K562 (cell line): ENCODE measurements around the gene GBX1. TPM values are rescaled to one million over a fixed set of nuclear protein-coding genes. Genes with fewer than 3 reads are reported as not detected.
A peak's percentile ranks its signal among the peaks of the same experiment; 100 is the strongest.

Source experiments
- ATAC-seq: fragments of 200-7000 bp; cut with Tn5 transposase; 3 replicates; pipeline ENCODE4 v1.9.1; 2020; ENCODE audit warnings: moderate library complexity
- BruUV-seq: library from RNA; stranded (reverse); fragments of 400-500 nt; replicated peaks from 2 replicates; lab custom pipeline; 2021; lab: Mats Ljungman, UMichigan
- CTCF ChIA-PET: fragments of 300-600 bp; formaldehyde crosslinking; extraction: SDS; loops from one replicate; lab custom pipeline; 2021; ENCODE audit warnings: low intra/inter-chr PET ratio; lab: Yijun Ruan, JAX
- POLR2A ChIA-PET: fragments of 300-600, 350-650 bp; sonication (Branson Sonifier 250); formaldehyde crosslinking; extraction: SDS; loops from one replicate; lab custom pipeline; 2021; ENCODE audit warnings: antibody characterized with exemption, inconsistent platforms; lab: Yijun Ruan, JAX
- DNase-seq, 4 experiments: peaks; one replicate each; pipeline versions ENCODE4 v3.0.0 to v3.0.0-alpha.2; 2011 to 2018; ENCODE audit warnings: low spot score in 3 of 4, mixed read lengths in 3 of 4; ENCODE audit errors: extremely low read depth in 1 of 4
- FAIRE-seq: peaks from 2 replicates; lab custom pipeline; 2011; peaks lifted over from hg19 to GRCh38; lab: Jason Lieb, UNC
- H2AFZ ChIP-seq: 2 replicates; pipeline ENCODE4 v1.6.0; 2011; ENCODE audit warnings: low read depth, low read length, control low read depth, inconsistent platforms
- H3K27ac ChIP-seq: fragments of 200-600 bp; 3 replicates; pipeline ENCODE4 v1.8.0; 2011; ENCODE audit warnings: low read depth, mild to moderate bottlenecking, control low read depth, inconsistent platforms, low read length, moderate library complexity, mixed read lengths; ENCODE audit errors: extremely low read depth
- H3K27me3 ChIP-seq, 2 experiments: fragments of 300-600 bp in 1 of 2; 2 replicates in 1 of 2; 3 replicates in 1 of 2; pipeline versions ENCODE4 v1.6.0 to v1.8.0; 2011; ENCODE audit warnings: inconsistent platforms in 2 of 2, low read length in 2 of 2, mild to moderate bottlenecking in 1 of 2, mixed read lengths in 1 of 2, moderate library complexity in 1 of 2; ENCODE audit not compliant: control insufficient read depth in 2 of 2, insufficient read depth in 2 of 2
- H3K36me3 ChIP-seq: fragments of 300-600 bp; 3 replicates; pipeline ENCODE4 v1.8.0; 2011; ENCODE audit warnings: mild to moderate bottlenecking, low read length, inconsistent platforms; ENCODE audit not compliant: control insufficient read depth, insufficient read depth
- H3K4me1 ChIP-seq, 2 experiments: fragments of 200-600 bp in 1 of 2; replicated peaks in 1 of 2; 2 replicates in 1 of 2; 3 replicates in 1 of 2; pipeline versions ENCODE4 v1.5.1 to v1.8.0; 2011; ENCODE audit warnings: inconsistent platforms in 2 of 2, low read length in 2 of 2, mild to moderate bottlenecking in 1 of 2, mixed read lengths in 1 of 2, moderate library complexity in 1 of 2; ENCODE audit not compliant: control insufficient read depth in 2 of 2, insufficient read depth in 2 of 2
- H3K4me2 ChIP-seq: 2 replicates; pipeline ENCODE4 v1.6.1; 2011; ENCODE audit warnings: low read length, control low read depth, inconsistent platforms, mixed read lengths; ENCODE audit not compliant: insufficient read depth
- H3K4me3 ChIP-seq: fragments of 200-600 bp; sonication (generic), shearing (Covaris generic); 2 replicates; pipeline ENCODE4 v1.5.1; 2016; ENCODE audit warnings: control low read depth, inconsistent platforms
- H3K79me2 ChIP-seq: fragments of 200-600 bp; 3 replicates; pipeline ENCODE4 v1.8.0; 2011; ENCODE audit warnings: low read length, inconsistent platforms; ENCODE audit not compliant: control insufficient read depth, insufficient read depth
- H3K9ac ChIP-seq, 2 experiments: 2 replicates each; pipeline versions ENCODE4 v1.6.0 to v1.6.1; 2011; ENCODE audit warnings: low read depth in 2 of 2, low read length in 2 of 2, control low read depth in 1 of 2, inconsistent platforms in 1 of 2, mild to moderate bottlenecking in 1 of 2, mixed read lengths in 1 of 2; ENCODE audit not compliant: insufficient read depth in 1 of 2
- H3K9me1 ChIP-seq: one replicate; pipeline ENCODE4 v1.6.0; 2011; ENCODE audit warnings: inconsistent platforms, mild to moderate bottlenecking, low read length, moderate library complexity; ENCODE audit not compliant: control insufficient read depth, insufficient read depth
- H3K9me3 ChIP-seq: replicated peaks from 2 replicates; pipeline ENCODE4 v1.5.1; 2011; ENCODE audit warnings: low read depth, low read length, inconsistent platforms; ENCODE audit not compliant: control insufficient read depth, insufficient read depth
- H4K20me1 ChIP-seq: replicated peaks from 2 replicates; pipeline ENCODE4 v1.6.1; 2011; ENCODE audit warnings: low read length, inconsistent platforms, mixed read lengths; ENCODE audit not compliant: control insufficient read depth, insufficient read depth
- PURB ChIP-seq: sonication (generic); formaldehyde crosslinking; IDR thresholded peaks from 2 replicates; pipeline ENCODE4 v1.9.0; 2021; ENCODE audit warnings: low read depth, mild to moderate bottlenecking, missing genetic modification reagents
- WGBS: fragments of 100-300 bp; shearing (Covaris generic); methylation state at CpG from one replicate; pipeline ENCODE4 v1.1.6; 2016; ENCODE audit warnings: low coverage, mixed read lengths; ENCODE audit not compliant: insufficient coverage; ENCODE audit errors: missing lambda C conversion rate; 5-methylcytosine and 5-hydroxymethylcytosine counted together
- in situ Hi-C: fragments of 300-500 bp; cut with MboI; formaldehyde crosslinking; loops from 4 replicates; pipeline ENCODE4 v1.15.0; 2018; ENCODE audit warnings: inconsistent platforms, mixed read lengths
- intact Hi-C: fragments of 100-400 bp; cut with micrococcal nuclease; formaldehyde crosslinking; loops from 2 replicates; pipeline ENCODE4 v1.14.2; 2022
- polyA plus RNA-seq, 8 experiments: library from polyadenylated mRNA; depleted of rRNA in 4 of 8; stranded (reverse) in 5 of 8; unstranded in 3 of 8; fragments of >200 nt; fragmentation: Nextera tagmentation in 2 of 8; fragmentation: Illumina TruSeq in 1 of 8; extraction: Ambion mirVana in 2 of 8; extraction: Trizol in 1 of 8; gene quantifications; 2 replicates each; pipeline versions ENCODE4 v1.2.1 to v1.2.3, GENCODE V29; 2011 to 2014; ENCODE audit warnings: inconsistent platforms in 1 of 8, missing spikeins in 1 of 8
- total RNA-seq, 7 experiments: library from RNA; depleted of rRNA in 6 of 7; stranded (reverse); fragments of >200 nt in 6 of 7; fragmentation: Illumina TruSeq in 2 of 7; extraction: Trizol in 2 of 7; gene quantifications; 2 replicates each; pipeline versions ENCODE4 v1.2.1 to v1.2.3, GENCODE V29; 2011 to 2021; ENCODE audit warnings: low replicate concordance in 1 of 7
- TF ChIP-seq, protein P1 (sequence below), 2 experiments: fragments of 450-650 bp in 1 of 2; sonication (generic) in 1 of 2; formaldehyde crosslinking in 1 of 2; IDR thresholded peaks; 2 replicates each; pipeline versions ENCODE4 v1.7.1 to v1.9.0; 2016 to 2022; ENCODE audit warnings: inconsistent platforms in 1 of 2, mild to moderate bottlenecking in 1 of 2, missing genetic modification reagents in 1 of 2
- TF ChIP-seq, protein P2 (sequence below): sonication (generic); formaldehyde crosslinking; IDR thresholded peaks from 2 replicates; pipeline ENCODE4 v1.9.0; 2022; ENCODE audit warnings: mild to moderate bottlenecking, missing genetic modification reagents
- TF ChIP-seq, protein P3 (sequence below): conservative IDR thresholded peaks from 2 replicates; pipeline ENCODE4 v1.6.1; 2011; ENCODE audit warnings: low read depth, mild to moderate bottlenecking, low read length; ENCODE audit not compliant: control insufficient read depth

GBX1 gene
- total and polyA plus RNA-seq, 9 of the 15 experiments (the other 6 are each of a cell fraction or from before 2014, with no cell fraction given), result not detected

GRCh38 chr7:151101621-151102396, 65.7 kb downstream of the GBX1 start:
- in situ Hi-C loops, result no loop called here
- POLR2A ChIA-PET, result interaction anchor here (0.6 to 4.7 kb wide), 3 partner anchors 8 to 36 kb away, joined by 3 to 31 read pairs (median 7); no protein-coding TSS in a partner anchor
- FAIRE-seq, result no peak

More at GRCh38 chr7:151101621-151102396, 65.7 kb downstream of the GBX1 start:
- no peak overlapping the region for H3K27ac ChIP-seq
- no peak overlapping the region for H3K4me3 ChIP-seq
- 91% methylated on average over 24 of the region's 24 CpGs for WGBS
- no peak overlapping the region for H2AFZ ChIP-seq
- TF ChIP-seq, protein P1, sequence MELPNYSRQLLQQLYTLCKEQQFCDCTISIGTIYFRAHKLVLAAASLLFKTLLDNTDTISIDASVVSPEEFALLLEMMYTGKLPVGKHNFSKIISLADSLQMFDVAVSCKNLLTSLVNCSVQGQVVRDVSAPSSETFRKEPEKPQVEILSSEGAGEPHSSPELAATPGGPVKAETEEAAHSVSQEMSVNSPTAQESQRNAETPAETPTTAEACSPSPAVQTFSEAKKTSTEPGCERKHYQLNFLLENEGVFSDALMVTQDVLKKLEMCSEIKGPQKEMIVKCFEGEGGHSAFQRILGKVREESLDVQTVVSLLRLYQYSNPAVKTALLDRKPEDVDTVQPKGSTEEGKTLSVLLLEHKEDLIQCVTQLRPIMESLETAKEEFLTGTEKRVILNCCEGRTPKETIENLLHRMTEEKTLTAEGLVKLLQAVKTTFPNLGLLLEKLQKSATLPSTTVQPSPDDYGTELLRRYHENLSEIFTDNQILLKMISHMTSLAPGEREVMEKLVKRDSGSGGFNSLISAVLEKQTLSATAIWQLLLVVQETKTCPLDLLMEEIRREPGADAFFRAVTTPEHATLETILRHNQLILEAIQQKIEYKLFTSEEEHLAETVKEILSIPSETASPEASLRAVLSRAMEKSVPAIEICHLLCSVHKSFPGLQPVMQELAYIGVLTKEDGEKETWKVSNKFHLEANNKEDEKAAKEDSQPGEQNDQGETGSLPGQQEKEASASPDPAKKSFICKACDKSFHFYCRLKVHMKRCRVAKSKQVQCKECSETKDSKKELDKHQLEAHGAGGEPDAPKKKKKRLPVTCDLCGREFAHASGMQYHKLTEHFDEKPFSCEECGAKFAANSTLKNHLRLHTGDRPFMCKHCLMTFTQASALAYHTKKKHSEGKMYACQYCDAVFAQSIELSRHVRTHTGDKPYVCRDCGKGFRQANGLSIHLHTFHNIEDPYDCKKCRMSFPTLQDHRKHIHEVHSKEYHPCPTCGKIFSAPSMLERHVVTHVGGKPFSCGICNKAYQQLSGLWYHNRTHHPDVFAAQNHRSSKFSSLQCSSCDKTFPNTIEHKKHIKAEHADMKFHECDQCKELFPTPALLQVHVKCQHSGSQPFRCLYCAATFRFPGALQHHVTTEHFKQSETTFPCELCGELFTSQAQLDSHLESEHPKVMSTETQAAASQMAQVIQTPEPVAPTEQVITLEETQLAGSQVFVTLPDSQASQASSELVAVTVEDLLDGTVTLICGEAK (IDR thresholded peaks at IDR 0.05), result no peak
- TF ChIP-seq, protein P1 (CRISPR knock-in tag; IDR thresholded peaks at IDR 0.05), result no peak
- TF ChIP-seq, protein P2, sequence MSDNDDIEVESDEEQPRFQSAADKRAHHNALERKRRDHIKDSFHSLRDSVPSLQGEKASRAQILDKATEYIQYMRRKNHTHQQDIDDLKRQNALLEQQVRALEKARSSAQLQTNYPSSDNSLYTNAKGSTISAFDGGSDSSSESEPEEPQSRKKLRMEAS, result 0 out of 2 replicates have a peak, but pooled peaks have one; percentile 9
- no peak for TF ChIP-seq PURB (CRISPR knock-in tag)
- TF ChIP-seq, protein P3, sequence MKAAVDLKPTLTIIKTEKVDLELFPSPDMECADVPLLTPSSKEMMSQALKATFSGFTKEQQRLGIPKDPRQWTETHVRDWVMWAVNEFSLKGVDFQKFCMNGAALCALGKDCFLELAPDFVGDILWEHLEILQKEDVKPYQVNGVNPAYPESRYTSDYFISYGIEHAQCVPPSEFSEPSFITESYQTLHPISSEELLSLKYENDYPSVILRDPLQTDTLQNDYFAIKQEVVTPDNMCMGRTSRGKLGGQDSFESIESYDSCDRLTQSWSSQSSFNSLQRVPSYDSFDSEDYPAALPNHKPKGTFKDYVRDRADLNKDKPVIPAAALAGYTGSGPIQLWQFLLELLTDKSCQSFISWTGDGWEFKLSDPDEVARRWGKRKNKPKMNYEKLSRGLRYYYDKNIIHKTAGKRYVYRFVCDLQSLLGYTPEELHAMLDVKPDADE, result 0 out of 2 replicates have a peak, but pooled peaks have one; percentile 11
- peaks cover 73% of the 10 kb centered on the region for H3K36me3 ChIP-seq
- H3K27me3 ChIP-seq, result no peaks in the 10 kb centered on the region
- H3K79me2 ChIP-seq, result peaks cover 93% of the 10 kb centered on the region
- CTCF ChIA-PET, result no interaction called here
- BruUV-seq, result no TSS peak
- peaks cover 5% of the 10 kb centered on the region for H3K9me1 ChIP-seq
- H4K20me1 ChIP-seq, result peaks cover 47% of the 10 kb centered on the region
- DNase-seq (no peak), ATAC-seq (peak; percentile 6; the same call in 2 of the 3 replicates)
- H3K9ac ChIP-seq, result peak overlapping the region in 1 of 2 experiments; percentile 73; a peak in 2 of 4 replicates
- no peak overlapping the region for H3K4me2 ChIP-seq
- peaks cover 0 to 28% of the 10 kb centered on the region in 2 experiments; a peak in 3 of 5 replicates for H3K4me1 ChIP-seq
- intact Hi-C loops, result no loop called here
- no peaks in the 10 kb centered on the region for H3K9me3 ChIP-seq
